ENCODE measurements around the gene TMEM125.
A peak's percentile ranks its signal among the peaks of the same experiment; 100 is the strongest.

The TMEM125 gene

DNA sequence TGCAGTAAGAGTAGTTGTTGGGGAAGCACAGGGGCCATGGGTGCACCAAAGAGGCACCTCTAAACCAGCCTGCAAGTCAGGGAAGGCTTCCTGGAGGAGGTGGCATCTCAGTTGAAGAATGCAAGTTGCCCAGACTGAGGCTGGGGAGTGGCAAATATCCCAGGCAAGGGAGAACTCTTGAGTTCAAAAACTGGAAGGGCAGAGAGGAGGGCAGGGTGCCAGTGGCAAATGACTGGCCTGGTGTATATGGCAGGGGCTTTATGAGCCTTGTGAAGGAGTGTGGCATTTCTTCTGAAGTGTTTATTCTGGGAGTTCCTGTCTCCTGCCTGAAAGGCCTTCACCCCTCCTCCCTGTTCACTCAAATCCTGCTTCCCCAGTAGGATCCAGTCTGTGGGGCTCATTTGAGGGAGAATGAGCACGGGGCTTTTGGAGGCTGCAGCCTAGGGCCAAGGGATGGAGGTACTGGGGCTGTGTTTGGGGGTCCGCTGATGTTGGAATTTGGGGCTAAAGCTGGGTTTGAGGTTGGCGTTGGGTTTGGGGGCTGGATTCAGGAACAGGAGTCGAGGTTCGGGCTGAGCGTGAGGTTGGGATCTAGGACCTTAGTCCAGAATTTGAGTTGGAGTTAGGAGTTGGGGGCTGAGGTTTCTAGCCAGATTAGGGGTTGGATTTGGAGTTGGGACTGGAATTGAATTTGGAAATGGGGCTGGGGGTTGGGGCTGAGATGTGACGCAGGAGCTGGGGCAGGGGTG lies at the start of gene TMEM125:
Gene TMEM125, plus strand, starts transcription at position 357 of the 749 bp plus-strand sequence. CDS start 2,740 bp downstream, outside the sequence.
- ATAC-seq, result no peak

DNA sequence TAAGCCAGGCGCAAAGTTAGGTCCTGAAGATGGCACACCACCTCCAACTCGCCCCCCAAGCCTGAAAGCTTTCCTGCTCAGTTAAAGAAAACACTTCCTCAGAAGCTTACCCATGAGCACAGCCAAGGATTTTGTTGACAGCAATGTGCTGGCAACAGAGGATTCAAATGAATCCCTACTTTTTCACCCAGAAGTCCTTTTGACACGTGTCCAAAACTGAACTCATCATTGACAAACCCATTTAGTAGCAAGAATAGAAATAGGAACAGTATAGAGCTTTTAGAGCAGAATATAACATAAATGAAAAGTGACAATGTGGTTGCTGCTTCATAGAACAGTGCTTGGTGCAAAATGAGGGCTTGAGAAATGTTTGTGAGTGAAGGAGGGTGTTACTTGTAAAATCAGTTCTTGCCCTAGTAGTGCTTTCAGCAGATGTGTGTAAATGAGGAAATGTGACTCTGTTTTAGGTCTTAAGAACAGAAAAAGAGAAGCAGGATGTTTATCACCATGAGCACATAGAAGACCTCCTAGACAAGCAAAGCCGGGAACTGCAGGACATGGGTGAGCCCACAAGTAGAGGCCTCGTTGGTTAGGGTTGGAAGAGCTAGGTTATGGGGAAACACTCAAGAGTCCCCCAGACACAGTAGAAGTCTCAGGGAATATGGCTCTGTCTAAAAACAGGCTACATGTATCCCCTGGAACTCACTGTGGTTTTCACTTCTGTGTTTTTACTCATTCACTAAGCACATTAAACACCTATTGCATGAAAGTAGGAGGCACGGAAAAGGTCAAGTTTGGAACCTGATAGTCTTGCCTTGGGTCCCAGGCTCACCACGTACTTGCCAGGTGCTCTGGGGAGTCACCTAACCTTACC lies 48.6 kb upstream of the TMEM125 start:
- ATAC-seq, result peak in 1 of 2 donors; percentile 28

DNA sequence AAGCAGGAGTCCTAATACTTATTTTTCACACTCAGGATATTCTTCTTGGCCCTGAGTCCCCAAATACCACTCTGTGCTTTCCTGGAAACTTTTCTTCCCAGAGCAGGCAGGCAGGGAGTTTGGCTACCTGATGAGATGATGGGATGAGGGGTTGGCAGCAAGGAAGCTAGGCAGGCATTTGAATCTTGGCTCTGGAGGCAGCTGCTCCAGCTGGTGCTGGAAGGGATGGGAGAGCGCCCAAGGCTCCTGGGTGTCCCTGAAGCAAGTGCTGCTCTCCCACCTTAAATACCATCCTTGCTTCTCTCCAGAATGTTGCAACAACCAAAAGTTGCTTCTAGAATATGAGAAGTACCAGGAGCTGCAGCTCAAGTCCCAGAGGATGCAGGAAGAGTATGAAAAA lies 48.0 kb upstream of the TMEM125 start:
- ATAC-seq, result no peak

DNA sequence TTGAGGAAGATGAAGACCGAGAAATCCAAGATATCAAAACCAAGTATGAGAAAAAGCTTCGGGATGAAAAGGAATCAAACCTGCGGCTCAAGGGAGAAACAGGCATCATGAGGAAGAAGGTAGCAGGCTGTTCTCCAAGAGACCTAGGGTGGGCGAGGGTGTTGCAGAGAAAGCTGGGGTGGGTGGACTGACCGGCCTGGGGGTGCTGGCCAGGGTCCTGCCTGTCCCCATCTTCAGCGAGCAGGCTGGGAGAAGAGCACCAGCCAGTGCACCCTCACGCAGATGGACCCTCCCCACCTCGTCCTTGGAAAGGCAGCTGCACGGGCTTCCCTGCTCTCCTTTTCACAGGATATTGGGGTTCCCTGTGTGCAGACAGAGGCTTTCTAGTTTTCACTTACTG lies 46.9 kb upstream of the TMEM125 start:
- ATAC-seq, result no peak

DNA sequence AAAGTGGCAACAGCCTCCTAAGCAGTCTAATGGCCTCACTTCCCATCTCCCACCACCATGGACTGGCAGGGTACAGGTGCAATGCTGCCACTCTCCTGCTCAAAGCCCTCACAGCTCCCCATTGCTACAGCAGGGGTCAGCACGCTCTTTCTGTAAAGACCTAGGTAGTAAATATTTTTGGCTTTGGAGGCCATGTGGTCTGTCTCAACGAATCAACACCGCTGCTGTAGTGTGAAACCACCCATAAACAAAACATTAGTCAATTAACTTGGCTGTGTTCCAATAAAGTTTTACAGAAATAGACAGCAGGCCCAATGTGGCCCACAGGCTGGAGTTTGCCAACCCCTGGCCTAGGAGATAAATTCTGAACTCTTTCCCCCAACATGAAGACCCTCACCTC lies 44.6 kb upstream of the TMEM125 start:
- ATAC-seq, result no peak

DNA sequence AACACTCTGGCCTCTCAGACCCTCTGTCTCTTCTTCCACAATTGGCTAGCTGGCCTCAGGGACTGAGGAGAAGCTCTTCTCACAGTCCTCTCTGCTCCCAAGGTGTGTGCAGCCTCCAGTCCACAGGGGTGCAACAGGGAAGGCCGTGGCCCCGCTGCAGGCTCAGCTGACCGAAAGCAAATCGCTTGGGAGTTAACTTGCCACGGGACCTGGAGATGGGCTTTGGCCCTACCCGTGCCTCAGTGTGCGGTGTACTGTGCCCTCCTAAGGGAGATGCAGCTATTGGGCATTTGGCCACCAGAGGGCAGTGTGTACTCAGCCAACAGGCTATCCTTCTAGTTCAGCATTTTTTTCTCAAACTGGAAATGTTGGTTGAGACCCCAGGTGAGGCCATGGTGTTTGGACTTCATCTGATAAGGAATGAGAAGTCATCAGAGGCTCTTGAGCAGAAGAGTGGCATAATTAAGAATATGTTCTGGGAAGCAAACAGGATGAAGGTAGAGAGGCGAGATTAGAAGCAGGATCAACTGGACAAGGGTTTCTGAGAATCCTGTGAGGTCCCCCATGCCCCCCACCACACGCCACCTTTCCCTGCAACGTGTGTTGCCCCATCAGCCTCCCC lies 42.5 kb upstream of the TMEM125 start:
- peak; percentile 79 to 87 for ATAC-seq

DNA sequence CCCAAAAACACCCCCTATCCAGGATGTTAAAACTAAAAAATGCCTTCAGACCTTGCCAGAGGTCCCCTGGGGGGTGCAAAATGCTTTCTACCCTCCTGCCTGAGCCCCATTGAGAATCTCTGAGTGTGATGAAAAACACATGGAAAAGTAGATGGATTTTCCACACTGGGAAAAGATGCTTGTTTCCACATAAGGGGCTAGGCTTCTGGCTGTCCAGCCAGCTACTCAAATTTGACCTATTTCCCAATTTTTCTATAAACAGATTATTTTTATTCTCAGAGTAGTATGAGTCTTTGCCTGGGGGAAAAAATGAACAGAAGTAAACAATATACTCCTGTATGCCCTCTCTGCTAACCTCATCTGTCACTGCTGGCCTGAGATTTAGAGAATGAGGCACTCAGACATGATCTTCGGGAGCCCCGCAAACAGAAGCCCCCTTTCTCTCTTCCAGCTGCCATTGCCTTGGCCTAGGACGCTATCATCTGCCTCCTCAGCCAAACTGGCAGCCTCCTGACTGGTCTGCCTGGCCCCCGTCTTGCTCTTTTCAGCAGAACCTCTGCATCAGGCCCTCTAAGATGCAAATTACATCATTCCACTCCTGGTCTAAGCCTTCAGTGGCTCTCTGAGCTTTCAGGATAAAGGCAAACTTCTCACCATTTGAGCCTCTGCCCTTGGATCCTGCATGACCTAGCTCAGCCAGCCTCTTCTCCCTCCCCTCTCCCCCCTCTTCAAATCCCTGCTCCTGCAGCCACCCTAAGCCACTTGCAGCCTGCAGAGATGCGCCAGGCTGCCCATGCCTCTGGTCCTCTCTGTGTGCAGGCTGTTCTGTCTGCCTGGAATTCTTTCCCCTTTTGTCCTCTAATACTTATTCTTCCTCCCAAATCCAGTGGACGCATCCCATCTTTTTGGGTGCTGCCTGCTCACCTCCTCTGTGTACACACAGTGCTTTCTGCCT lies 39.7 kb upstream of the TMEM125 start:
- ATAC-seq, result no peak

DNA sequence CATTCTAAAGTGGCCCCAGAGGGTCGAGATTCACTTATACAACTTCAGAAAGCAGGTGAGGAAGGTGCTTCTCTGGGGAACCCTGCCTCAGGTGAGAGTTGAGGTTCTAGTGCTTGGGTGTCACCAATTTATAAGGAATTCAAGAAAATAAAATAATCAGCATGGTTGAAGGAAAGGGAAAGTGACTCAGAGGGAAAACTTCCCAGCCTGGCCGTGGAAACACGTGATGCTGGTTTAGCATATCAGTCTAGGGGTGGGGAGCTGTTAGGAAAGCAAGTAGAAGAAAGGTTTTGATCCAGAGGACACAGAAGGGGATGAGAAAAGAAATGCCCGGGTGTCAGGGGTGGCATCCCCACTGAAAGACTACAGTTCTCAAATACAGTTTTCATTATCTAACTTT lies 37.7 kb upstream of the TMEM125 start:
- ATAC-seq, result no peak

DNA sequence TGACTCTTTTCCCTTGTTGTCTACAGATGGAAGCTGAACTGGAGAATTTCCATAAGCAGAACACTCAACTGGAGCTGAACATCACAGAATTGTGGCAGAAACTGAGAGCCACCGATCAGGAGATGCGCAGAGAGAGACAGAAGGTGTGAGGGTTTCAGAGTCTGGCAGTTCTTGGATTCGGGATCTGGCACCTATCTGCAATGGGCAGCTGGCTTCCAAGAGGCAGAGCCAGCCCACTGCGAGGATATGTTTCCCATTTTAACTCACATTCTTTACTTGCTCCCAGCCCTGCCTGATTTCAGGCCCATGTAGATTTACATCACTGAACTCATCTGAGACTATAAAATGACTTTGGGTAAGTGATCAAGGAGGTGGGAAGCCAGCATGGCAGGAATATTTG lies 37.3 kb upstream of the TMEM125 start:
- ATAC-seq, result no peak

DNA sequence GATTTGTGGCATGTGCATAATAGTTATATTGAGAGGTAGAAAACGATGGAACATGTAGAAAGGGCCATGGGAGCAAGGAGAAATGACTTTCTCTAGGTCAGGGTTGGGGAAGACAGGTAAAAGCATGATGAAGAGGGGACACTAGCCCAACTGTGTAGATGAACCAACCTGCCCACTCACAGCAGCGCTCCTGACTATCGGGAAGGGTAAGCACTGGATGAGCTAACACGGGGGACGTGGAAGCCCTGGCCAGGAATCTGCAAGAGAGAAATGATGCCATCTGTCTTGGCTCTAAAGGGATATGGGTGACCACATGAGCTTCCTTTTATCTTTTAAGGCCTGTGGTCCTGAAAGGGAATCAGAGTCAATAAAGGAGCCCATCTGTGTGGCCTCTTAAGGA lies 36.2 kb upstream of the TMEM125 start:
- no peak for ATAC-seq

DNA sequence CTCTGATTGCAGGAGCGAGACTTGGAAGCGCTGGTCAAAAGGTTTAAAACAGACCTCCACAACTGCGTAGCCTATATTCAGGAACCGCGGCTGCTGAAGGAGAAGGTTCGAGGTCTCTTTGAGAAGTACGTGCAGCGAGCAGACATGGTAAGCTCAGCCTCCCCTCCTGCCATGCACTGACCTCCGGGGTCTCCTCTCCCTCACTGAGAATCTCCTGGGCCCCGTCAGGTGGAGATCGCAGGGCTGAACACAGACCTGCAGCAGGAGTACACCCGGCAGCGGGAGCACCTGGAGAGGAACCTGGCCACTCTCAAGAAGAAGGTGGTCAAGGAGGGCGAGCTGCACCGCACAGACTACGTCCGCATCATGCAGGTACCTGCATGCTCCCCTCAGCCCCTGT lies 35.5 kb upstream of the TMEM125 start:
- no peak for ATAC-seq

DNA sequence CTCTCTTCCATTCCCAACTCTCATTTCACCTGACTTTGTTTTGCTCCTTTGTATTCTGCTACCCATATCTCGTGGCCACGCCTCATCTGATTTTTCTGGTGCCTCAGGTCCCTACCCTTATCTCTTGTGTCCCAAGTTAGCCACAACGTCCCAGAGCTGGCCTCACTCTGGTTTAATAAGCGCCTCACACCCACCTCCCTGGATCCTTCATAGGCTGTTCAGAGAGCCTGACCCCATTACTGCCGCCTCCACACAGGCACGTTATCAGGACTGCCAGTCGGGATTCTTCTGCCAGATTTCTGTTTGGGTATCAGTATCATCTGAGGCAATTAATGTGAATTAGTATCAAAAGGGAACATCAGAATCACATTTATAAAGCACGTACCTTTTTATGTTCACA lies 34.7 kb upstream of the TMEM125 start:
- ATAC-seq, result no peak

DNA sequence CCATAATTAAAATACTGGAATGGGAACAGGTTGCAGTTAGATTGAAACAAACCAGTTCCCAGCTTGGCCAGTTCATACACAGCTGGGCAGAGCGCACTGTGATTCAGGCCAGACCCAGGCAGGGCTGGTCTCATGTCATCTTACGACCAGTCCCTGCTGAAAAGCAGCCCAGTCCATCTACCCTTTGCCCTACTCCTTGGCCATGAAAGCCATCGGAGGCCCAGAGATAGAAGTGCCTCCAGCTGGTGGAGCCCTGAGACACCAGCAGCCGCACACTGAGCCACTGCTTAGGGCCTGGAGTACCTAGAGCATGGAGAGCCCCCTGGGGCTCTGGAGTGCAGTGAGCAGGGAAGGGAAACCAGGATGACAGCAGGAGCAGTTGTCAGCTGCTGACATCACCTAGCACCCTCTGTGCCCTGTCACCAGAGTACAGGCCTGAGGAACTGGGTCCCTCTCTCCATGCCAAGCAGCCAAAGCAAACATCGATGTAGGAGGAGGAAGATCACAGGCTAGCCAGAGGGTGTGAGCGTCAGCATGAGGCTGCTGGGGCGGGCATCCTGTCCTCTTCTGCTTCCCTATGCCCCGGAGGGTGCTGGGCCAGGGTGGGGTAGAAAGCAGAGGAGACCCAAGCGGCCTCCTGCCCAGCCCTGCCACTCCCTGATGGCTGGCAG lies 34.2 kb upstream of the TMEM125 start:
- ATAC-seq, result no peak

DNA sequence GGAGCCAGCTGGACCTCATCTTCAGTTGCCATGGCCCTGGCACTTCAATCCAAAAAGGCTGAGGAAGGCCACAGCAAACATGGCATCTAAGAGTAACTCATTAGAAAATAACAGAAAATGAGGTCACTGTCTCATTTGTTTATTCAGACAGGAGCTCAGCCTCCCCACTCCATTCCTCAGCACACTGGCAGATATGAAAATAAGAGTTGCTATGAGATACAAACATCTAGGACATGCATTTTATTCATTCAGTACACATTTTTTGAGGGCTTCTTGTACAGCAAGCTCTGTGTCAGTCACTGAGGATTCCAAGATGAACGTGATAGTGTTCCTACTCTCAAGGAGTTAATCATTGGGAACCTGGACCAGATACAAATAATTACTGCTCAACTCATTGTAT lies 32.7 kb upstream of the TMEM125 start:
- no peak for ATAC-seq

DNA sequence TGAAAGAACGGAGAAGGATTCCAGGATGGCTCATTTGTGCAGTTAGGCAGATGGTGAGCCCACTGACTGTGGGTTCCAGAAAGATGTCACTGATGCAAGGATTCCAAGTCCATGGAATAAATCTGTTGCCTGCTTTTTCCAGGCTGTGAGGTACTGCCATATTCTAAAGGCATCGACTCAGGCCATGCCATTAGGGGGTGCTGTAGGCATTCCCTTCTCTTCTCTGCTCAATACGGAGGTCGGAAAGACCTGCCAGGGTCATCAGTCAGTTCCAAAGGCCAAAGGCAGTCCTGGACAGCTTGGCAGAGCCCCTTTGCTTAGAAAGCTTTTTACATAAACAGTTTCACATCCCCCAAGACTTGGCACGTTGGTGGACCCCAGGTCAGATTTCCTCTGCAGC lies 31.7 kb upstream of the TMEM125 start:
- no peak for ATAC-seq

DNA sequence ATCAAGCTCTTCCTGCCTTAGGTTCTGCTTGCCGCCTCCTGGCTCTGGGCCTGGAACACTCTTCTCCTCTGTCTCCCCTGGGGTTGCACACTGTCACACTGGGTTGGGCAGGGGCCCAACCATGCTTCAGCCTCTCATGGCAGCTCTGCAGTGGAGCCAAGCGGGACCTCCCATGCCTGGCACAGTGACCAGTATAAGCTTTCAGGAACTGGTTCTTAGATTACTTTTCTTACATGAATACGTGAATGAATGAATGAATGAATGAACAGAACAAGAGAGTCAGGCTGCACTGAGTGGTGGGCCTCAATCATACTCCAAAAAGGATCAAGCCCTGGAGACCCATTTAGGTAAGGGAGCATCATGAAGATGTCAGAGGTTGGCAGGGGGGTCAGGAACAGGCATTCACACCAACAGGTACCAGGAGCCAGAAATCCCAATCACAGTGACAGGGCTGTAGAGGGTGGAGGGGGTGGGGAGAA lies 30.8 kb upstream of the TMEM125 start:
- no peak for ATAC-seq

DNA sequence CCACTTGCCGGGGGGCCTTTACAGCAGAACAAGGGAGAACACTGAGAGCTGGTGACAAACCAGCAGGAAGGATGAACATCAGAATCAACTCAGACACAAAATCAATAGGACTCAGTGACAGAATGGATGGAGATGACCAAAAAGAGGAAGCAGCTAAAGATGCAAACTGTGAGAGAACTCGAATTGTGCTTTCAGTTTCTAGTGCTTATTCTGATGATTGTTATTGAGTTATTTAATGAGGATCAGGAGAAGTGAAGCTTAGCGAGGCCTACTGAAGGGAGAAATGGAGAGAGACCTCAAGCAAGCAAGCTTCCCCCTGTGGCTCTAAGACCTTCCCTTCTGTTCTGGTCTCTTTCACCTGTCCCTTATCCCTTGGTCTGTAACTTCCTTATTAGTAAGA lies 30.3 kb upstream of the TMEM125 start:
- no peak for ATAC-seq

DNA sequence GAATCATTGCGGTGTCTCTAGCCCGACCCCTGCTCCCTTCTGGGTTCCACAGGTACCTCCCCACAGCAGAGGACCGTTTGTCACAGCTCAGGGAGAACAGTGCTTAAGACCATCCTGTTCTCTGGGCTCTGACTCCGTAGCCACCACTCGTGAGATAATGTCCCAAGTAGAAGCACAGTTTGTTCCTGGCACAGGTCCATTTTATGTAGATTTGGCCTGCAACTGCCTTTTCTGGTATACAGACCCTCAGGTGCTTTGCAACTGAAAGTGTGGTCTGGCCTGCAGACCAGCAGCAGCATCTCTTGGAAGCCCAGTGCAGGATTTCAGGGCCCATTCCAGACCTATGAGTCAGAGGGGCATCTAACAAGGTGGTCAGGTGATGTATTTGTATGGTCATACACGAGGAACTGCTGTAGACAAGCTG lies 28.4 kb upstream of the TMEM125 start:
- ATAC-seq, result no peak

DNA sequence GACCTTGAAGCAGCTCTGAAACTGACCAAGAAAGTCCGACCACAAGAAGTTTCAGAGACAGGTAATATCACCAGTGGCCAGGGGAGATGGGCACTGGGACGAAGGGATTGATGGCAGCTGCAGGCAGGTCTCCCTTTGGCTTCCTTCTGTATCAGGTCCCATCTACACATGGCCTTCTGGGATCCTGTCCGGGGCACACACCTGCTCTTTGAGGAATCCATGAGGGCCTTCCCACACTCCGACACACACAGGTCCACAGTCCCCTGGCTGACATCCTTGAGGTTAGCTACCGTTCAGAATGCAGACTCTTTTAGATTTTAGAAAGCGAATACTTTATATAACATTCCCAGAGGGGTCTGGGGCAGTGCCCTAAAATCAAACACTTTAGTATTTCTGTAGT lies 26.5 kb upstream of the TMEM125 start:
- no peak for ATAC-seq

DNA sequence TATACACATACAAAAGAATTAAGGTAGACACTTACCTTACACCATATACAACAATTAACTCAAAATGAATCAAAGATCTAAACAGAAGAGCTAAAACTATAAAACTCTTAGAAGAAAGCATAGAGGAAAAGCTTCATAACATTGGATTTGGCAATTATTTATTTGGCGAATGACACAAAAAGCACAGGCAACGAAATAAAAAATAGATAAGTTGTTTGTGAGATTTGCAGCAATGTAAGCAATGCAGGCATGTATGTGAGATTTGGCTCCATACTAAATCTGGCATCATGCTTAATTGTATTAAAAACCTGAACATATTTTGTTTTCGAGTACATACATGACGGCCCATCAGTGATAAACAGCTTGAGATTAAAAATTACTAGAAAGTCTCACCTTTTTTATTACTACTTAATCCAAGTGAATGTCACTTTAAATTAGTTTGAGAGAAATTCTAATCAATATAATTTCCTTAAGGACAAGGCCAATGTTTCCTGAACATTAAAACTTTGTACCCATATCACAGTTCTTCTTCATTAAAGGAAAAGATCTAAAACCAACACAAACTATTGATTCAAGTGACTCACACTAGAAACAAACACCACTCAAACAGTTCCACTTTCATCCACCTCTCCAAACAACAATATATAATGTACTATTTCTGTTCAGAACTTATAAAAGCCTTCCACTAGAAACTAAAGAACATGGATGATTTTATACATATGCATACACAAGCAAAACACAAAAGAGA lies 23.1 kb upstream of the TMEM125 start:
- ATAC-seq, result no peak
